ENCODE results near the gene BLVRA.
"Not testable (repeated sequence)": the region's sequence is repeated elsewhere in the genome, so short reads cannot be mapped to it uniquely, and the experiment has no call there.

The BLVRA gene

DNA sequence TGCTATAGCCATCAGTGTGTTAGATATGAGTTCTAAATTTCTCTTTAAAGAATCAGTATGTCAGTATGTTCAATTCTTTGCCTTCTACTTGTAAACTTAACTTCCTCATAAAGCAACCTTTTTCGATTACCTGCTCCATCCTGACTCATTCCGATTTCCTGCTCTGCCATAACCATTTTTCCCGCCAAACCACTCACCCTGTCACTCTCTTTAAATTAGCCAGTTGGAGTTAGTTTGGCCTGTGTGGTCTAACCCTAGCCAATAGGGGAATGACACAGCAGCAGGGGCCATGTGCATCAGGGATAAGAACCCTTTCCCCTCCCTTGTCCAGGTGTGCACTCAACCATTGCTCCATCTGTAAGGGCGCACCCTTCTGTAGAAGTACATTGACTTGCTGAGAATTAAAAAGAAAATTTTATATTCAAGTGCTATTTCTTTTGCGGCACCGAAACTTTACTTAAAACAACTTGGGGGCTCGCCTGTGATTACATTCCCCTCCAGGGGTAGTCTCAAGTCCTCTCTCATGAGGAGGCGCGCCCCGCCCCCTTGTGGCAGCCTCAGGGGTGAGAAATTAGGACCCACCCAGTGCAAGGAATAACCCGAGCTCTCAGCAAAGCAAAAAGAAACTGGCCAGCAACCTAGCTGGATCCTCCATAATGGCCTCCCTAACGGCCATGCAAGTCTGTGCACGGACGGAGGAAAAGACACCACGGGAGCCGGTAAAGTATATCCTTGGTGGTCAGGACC, 51.9 kb downstream of the BLVRA start:
- peak; percentile 49 for DNase-seq

- DNase-seq = no peak
Observed at GRCh38 chr7:43815373-43815772, 56.9 kb downstream of the BLVRA start.

GRCh38 chr7:43816046-43816797, 57.7 kb downstream of the BLVRA start:
- DNase-seq = not testable (repeated sequence)

GRCh38 chr7:43823425-43823824, 64.9 kb downstream of the BLVRA start:
- not testable (repeated sequence) for DNase-seq

DNA sequence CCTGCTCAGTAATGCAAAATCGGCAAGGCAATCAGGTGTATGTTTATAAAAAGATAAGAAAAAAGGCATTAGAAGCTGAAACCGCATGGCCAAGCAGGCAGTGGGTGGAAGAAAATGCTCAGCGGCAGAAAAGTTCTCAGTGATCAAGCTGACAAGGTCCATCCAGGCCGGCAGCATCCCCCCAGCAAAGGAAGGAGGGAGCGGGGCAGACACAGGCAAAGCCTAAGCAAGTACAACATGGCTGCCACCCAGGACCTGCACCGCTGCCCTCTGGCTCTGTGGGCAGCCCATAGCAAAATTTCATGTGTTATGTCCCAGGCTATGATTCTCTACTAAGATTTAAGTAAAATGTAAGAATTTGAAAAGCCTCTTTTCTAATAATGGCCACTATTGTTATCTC, 65.5 kb downstream of the BLVRA start:
- DNase-seq = no peak

GRCh38 chr7:43824513-43824912, 66.0 kb downstream of the BLVRA start:
- not testable (repeated sequence) for DNase-seq

GRCh38 chr7:43824963-43825362, 66.5 kb downstream of the BLVRA start:
- no peak for DNase-seq

- no peak for DNase-seq
Observed at GRCh38 chr7:43825391-43825808, 66.9 kb downstream of the BLVRA start.

- not testable (repeated sequence) for DNase-seq
Observed at GRCh38 chr7:43830917-43831316, 72.4 kb downstream of the BLVRA start.

DNA sequence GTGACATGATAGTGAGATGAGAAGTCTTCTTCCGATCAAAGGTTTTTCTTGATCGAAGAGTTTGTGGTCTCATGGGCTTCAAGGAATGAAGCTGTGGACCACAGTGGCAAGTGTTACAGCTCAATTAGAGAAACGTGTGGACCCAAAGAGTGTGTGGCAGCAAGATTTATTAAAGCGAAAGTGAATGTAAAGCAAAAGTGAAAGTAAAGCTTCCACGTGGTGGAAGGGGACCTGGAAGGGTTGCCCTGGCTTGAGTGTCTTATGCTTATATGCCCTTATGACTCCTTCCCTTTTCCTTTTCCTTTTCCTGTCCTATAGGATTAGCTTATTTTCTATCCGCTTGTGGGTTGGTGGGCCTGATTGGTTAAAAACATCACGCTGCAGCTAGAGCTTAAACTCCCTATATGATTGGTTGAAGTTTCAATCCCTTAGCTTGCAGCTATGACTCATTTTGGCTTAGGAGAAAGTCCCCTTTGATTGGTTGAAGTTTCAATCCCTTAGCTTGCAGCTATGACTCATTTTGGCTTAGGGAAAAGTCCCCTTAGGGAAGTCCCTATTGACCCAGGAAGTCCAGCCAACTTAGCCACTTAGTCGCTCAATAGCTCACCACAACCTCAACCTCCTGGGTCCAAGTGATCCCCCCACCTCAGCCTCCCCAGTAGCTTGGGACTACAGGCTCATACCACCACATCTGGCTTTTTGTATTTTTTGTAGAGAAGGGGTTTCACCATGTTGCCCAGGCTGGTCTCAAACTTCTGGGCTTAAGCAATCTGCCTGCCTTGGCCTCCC, 76.2 kb downstream of the BLVRA start:
- peak; percentile 23 for DNase-seq

DNA sequence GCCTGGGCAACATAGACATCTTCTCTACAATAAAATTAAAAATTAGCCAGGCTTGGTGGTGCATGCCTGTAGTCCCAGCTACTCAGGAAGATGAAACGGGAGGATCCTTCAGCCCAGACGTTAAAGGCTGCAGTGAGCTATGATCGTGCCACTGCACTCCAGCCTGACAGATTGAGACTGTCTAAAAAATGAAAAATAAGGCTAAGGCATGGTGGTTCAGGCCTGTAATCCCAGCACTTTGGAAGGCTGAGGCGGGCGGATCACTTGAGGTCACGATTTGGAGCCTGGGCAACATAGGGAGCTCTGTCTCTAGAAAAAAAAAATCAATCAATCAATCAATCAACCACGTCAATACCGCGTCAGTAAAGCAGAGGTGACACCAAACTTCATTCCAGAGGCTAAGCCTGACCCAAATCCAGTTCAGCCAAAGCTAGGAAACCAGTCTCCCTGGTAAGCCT, 79.8 kb downstream of the BLVRA start:
- DNase-seq = no peak

DNA sequence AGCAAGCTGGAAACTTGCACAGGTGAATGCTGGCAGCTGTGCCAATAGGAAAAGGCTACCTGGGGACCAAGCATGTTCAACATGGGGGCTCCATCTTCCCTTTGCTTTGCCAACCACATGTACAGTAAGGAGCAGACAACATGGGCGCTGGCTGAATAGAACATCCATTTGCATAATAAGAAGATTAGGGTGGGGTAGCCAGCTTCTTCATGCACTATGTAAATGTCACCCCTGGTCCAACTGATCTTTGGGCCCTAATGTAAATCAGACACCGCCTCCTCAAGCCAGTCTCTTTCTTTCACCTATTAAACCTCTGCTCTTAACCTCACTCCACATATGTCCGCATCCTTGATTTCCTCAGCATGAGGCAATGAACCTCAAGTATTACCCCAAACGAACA, 84.8 kb downstream of the BLVRA start:
- DNase-seq = no peak

DNA sequence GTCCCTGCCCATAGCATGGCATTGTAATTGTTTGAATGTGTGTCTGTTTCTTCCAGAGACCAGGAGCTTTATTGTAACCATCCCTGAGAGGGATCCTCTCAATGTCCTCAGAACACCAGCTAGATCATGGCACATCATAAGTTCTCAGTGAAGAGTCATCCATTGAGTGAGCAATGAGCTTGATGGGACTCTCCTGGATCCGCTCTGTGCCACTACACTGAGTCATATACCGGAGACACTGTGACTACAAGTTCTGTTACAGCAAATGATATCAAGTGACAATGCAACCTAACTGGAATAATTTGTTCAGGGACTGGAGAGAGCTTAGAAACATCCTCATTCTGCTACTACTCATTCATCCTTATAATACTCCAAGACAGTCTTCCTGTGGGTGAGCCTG, 85.8 kb downstream of the BLVRA start:
- DNase-seq = no peak

DNA sequence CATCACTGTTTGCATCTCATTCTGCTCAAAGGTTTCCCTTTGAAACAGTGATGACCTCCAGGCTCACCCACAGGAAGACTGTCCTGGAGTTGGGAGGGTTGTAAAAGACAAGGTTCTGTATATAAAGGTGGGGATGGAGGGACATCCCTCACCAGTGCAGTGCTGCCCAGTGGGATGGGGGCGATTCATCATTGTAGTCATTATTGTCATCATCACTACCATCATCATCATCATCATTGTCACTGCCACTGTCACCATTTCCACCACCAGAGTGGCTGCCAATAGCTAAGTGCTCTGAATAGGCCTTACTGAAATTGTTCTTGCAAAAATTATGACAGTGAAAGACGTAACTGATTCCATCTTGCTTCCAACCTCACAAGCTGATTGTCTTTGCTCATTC, 86.2 kb downstream of the BLVRA start:
- DNase-seq = no peak

DNA sequence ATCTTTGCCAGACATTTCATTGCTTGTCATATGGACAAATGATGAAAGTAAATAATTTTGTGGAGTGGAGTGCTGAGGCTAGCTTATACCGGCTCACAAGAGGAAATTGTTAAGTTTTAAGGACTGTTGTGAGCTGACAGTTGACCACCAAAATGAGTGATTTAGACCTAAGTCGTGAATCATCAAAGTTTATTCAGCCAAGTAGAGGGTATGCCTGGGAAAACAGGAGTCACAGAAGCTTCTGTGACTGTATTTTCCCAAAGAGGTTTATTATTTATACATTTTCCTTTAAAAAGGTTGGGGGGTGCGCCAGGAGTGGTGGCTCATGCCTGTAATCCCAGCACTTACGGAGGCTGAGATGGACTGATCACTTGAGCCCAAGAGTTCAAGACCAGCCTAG, 89.0 kb downstream of the BLVRA start:
- DNase-seq = no peak

GRCh38 chr7:43849047-43849446, 90.6 kb downstream of the BLVRA start:
- no peak for DNase-seq

DNA sequence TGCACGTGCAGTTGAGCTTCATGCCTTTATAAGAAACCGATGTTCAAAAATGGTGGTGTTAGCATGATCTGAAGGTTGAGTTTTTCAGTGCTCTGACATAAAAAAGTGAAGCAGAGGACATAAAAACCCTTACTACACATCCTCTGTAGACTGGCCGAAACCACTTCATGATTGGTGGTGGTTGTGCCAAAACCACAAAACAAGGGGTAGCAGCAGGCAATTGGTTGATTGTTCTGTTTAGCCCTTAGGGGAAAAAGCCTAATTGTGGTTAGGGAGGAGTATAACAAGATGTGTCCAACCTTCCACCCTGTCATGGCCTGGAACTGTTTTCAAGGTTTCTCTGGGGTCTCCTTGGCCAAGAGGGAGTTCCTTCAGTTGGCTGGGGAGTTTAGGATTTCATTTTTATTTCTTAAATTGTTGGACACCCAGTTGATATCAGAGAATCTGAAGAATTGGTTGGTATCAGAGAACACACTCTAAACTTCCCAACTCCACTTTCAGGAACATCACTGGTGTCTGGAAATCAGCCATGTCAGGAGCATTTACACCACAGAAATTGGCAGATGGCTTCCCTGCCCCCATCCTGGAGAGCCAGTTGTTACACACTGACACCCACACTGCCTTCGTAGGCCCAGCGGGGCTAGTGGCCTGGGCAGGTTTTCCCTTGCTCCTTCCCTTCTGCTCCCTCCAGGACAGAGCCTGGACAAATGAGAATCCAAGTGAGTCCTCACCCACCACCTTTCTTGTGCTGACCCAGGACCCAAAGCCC, 92.1 kb downstream of the BLVRA start:
- no peak for DNase-seq

DNA sequence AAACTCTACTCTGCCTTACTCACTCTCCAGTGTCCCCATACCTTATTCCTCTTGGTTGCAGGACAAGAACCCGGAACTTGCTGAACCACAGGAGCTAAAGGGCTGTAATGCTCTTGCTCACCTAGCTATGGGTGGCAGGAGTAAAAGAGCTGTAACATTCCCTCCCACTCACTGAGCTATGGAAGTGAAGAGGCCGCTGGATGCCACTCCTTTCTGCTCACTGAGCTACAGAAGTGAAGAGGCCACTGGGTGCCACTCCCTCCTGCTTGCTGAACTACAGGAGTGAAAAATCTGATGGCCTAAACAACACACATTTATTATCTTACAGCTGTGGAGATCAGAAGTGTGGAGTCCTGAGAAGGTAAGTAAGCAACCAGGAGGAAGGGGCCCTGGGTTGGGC, 93.3 kb downstream of the BLVRA start:
- no peak for DNase-seq

GRCh38 chr7:43855176-43855575, 96.7 kb downstream of the BLVRA start:
- DNase-seq = no peak

DNA sequence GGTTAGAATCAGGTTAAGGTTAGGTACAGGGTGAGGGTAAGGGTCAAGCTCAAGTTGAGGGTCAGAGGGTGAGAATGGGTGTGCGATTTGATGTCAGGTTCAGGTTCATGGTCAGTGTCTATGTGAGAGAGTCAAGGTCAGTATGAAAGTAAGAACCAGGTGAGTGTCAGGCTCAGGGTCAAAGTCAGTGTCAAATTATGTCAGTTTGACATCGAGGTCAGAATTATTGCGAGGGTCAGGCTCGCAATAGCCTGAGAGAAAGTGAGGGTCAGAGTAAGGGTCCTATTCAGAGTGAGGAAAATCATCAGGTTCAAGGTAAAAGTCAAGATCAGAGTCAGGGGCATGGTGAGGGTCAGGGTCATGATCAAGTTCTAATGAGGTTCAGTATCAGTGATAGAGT, 97.8 kb downstream of the BLVRA start:
- no peak for DNase-seq

All from stimulated activated CD4-positive, alpha-beta T cell treated with anti-CD3 and anti-CD28 coated beads, Interleukin-4, amount 100 ng/mL, for 1 hour (primary cell).